GM21367 (cell line): ENCODE data around the gene AKT2.
A peak's percentile ranks its signal among the peaks of the same experiment; 100 is the strongest.

Experiments used
- ATAC-seq: cut with Tn5 transposase; IDR thresholded peaks from one replicate; pipeline ENCODE4 v1.9.1; 2021; ENCODE audit not compliant: unreplicated experiment

Gene AKT2

GRCh38 chr19:40192758-40193586 lies 92.2 kb downstream of the AKT2 start:
- no peak for ATAC-seq

- no peak for ATAC-seq
Observed at GRCh38 chr19:40191836-40192646, 93.1 kb downstream of the AKT2 start.

- ATAC-seq = peak; percentile 57
Observed at GRCh38 chr19:40190891-40191835, 94.0 kb downstream of the AKT2 start, which contains the start of gene MAP3K10. Gene MAP3K10 (plus strand): TSS chr19:40191426. CDS start chr19:40192032, 606 bp downstream.

GRCh38 chr19:40184273-40184672 lies 100.9 kb downstream of the AKT2 start:
- no peak for ATAC-seq
